HG03045 (cell line): ENCODE results near the gene TBL3.

Experiments
- ATAC-seq: cut with Tn5 transposase; IDR thresholded peaks from one replicate; pipeline ENCODE4 v1.9.1; 2021; ENCODE audit warnings: mild to moderate bottlenecking, moderate library complexity; ENCODE audit not compliant: unreplicated experiment

Gene TBL3

DNA sequence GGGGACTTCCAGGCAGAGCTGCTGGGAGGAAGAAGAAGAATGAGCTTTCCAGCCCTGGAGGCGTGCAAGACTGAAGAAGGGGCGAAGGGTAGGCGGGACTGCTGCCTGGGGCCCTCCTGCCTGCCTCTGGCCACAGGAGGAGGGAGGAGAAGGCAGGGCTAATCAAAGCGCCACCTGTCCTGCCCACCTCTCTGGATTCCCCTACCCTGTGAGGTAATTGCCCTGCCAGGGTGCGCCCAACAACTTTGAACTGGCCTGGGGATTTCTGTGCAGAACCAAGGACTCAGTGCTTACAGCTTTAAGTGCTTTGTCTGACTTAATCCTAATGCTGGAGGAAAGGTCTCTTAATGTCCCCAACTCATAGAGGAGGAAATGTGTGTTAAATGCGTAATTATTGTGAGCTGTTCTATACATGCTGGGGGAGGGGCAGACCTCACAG lies 9.6 kb downstream of the TBL3 start, which contains the start of gene NOXO1:
TSS of gene NOXO1 (minus strand) at position 72 of the 439 bp plus-strand sequence. CDS start 290 bp downstream, outside the sequence.
- no peak for ATAC-seq

- no peak for ATAC-seq
Measured at GRCh38 chr16:1982013-1982433, 10.2 kb downstream of the TBL3 start.

- no peak for ATAC-seq
Measured at GRCh38 chr16:1982991-1983543, 11.2 kb downstream of the TBL3 start.

DNA sequence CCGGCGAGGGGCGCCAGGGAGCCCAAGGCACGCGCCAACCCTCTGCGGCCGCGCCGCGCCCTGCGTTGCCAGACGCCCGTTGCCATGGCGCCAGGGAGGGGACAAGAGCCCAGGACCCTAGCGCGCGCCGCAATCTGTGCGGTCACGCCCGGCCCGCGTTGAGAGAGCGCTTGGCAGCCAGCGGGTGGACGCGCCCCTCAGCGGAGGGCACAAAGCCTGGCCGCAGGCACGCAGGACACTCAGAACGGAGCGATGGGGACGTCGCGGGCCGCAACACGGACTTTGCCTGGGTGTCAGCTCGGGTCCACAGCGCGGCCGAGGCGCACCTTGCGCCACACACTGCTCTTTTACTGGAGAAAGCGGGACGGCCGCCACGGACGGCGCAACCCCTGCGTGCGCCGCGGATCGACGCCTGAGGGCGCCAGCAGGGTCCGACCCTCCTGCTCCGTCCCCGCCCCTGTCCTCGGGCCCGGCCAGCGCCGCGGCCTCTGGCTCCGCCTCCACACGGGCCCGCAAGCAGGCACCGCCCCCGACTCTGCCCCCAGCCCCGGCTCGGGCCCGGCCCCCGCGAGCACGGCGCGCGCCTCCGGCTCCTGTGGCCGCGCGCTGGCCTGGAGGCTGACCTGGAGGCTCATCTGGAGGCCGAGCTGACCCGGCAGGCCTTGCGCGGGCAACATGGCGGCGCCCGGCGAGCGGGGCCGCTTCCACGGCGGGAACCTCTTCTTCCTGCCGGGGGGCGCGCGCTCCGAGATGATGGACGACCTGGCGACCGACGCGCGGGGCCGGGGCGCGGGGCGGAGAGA lies 11.9 kb downstream of the TBL3 start, which contains the start of gene GFER:
TSS of gene GFER (plus strand) at position 650 of the 803 bp plus-strand sequence. CDS start at position 676, 26 bp downstream.
- ATAC-seq: peak; percentile 77

DNA sequence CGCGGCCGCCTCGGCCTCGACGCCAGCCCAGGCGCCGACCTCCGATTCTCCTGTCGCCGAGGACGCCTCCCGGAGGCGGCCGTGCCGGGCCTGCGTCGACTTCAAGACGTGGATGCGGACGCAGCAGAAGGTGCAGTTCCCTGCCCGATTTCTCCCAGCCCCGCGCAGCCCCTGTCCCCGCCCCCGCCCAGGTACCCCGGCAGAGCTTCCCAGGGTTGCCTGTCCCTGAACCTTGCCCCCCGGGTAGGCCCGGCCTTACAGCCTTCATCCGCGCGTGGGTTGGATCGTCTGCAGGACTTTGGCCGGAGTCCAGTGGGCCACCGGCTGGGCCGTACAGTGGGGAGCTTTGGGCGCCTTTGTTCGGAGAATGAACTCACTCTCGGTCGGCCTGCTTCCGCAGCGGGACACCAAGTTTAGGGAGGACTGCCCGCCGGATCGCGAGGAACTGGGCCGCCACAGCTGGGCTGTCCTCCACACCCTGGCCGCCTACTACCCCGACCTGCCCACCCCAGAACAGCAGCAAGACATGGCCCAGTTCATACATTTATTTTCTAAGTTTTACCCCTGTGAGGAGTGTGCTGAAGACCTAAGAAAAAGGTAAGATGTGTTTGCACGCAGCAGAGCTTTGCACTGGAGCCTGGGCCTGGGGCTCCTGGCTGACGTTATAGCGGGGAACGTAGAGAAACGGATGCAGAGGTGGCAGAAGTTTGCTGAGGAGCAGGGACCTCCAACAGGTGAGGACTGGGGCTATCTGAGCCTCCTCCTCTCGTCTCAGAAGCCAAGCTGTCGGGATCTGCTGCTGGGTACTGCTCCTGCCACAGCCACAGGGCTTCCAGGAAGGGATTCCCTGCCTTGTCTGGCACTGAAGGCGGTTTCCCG lies 12.7 kb downstream of the TBL3 start:
- peak; percentile 15 for ATAC-seq

- ATAC-seq: no peak
Measured at GRCh38 chr16:1985466-1986150, 13.8 kb downstream of the TBL3 start.

DNA sequence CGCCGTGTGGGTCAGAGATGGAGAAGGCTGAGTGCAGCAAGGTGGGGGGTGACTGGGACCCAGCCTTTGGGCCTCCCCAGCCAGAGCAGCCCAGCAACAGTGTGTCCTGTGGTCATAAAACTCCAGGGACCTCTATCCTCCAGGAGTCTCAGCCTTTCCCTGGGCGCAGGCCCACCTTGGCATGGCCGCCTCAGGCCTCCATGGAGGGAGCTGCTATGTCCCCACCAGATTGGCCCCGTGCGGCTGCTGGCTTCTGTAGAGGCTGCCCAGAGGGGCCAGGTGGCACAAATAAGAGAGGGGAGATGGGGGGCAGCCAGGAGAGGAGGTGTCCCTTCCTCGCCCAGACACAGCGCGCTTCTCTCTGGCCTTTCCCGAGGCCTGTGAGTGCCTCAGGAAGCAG lies 15.3 kb downstream of the TBL3 start:
- no peak for ATAC-seq

GRCh38 chr16:1989209-1990100 lies 17.6 kb downstream of the TBL3 start, which contains the start of gene SYNGR3:
SYNGR3 (plus strand) TSS chr16:1989970; CDS start chr16:1990103, 133 bp downstream.
- no peak for ATAC-seq

DNA sequence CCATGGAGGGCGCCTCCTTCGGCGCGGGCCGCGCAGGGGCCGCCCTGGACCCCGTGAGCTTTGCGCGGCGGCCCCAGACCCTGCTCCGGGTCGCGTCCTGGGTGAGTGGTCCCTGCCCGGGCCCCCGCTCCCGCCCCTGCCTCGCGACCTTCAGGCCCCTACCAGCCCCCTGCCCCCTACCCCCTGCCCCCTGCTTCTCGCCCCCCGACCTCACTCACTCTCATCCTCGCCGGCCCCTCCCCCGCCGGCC lies 18.2 kb downstream of the TBL3 start:
- ATAC-seq: no peak

- no peak for ATAC-seq
Measured at GRCh38 chr16:1990351-1991134, 18.7 kb downstream of the TBL3 start.

- ATAC-seq: no peak
Measured at GRCh38 chr16:1991135-1991551, 19.3 kb downstream of the TBL3 start.

DNA sequence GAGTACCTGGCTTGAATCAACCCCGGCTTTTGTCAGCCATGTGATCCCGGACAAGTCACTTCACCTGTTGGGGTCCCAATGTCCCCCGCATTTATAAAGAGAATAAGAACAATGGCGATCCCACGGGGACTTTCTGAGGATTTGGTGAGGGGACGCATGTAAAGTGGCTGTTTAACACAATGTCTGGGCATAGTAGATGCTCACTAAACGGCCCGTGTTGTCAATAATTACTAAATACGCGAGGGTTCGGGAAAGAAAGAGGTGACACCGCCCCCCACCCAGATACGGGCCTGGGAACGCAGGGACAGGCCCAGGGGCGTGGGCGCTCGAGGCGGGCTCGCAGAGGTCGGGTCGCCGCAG lies 19.7 kb downstream of the TBL3 start:
- ATAC-seq: no peak

DNA sequence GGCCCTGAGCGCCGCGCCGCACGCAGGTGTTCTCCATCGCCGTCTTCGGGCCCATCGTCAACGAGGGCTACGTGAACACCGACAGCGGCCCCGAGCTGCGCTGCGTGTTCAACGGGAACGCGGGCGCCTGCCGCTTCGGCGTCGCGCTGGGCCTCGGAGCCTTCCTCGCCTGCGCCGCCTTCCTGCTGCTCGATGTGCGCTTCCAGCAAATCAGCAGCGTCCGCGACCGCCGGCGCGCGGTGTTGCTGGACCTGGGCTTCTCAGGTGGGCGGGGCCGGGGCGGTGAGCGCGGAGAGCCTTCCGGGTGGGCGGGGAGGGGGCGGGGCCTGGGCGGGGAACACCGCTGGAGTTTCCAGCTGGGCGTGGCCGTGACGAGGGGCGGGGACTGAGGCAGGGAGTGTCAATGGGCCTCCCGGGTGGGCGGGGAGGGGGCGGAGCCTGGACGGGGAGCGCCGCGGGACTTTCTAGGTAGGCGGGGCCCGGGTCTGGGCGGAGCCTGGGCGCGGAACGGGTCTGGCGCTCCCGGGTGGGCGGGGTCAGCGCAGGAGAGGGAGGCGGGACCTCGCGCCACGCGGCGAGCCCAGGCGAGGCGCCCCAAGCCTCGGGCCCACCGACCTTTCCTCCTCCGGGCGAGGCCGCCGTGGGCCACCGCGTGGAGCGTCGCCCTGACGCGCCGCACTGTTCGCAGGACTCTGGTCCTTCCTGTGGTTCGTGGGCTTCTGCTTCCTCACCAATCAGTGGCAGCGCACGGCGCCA lies 20.3 kb downstream of the TBL3 start:
- ATAC-seq: peak; percentile 50

- ATAC-seq: peak; percentile 7
Measured at GRCh38 chr16:1992704-1993317, 21.0 kb downstream of the TBL3 start.

DNA sequence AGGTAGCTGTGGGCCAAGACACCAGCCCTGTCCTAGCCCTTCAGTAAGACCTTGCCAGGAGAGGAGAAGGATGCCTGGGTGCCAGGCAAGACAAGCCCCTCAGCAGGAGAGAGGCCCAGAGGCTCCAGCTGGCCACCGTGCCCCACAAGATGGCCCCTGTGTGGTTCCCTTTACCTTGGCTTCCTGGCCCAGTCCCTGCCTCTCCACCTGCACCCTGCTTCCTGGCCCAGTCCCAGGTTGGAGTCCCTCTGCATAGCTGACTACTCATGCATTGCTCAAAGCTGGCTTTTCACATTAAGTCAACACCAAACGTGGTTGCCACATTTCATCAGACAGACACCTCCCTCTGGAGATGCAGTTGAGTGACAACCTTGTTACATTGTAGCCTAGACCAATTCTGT lies 21.9 kb downstream of the TBL3 start:
- ATAC-seq: no peak

- ATAC-seq: no peak
Measured at GRCh38 chr16:1997494-1998359, 25.9 kb downstream of the TBL3 start.

- ATAC-seq: no peak
Measured at GRCh38 chr16:1998360-1998835, 26.5 kb downstream of the TBL3 start.
